CD4-positive, alpha-beta memory T cell (primary cell): Measurements from ENCODE around the gene SLC35F3. TPM values are rescaled to one million over a fixed set of nuclear protein-coding genes. Genes with fewer than 3 reads are reported as not detected.
"Not testable (repeated sequence)": the region's sequence is repeated elsewhere in the genome, so short reads cannot be mapped to it uniquely, and the experiment has no call there.

Experiments
- CTCF ChIA-PET: fragments of 350-600 bp; sonication (Branson Sonifier 250); formaldehyde crosslinking; loops from one replicate; lab custom pipeline; 2021; ENCODE audit warnings: inconsistent platforms; ENCODE audit not compliant: partially characterized antibody; lab: Charles Lee
- POLR2A ChIA-PET: fragments of 350-600 bp; sonication (Branson Sonifier 250); formaldehyde crosslinking; loops from one replicate; lab custom pipeline; 2021; ENCODE audit not compliant: partially characterized antibody; lab: Charles Lee
- DNase-seq, 5 donors: peaks; one replicate each; pipeline versions ENCODE4 v3.0.0 to v3.0.0-alpha.2; 2020 to 2022; ENCODE audit warnings: mixed read lengths in 1 of 5
- H3K27ac ChIP-seq: one replicate; pipeline ENCODE4 v1.7.0; 2013; ENCODE audit warnings: low read depth, low read length
- H3K27me3 ChIP-seq: 2 replicates; pipeline ENCODE4 v1.7.0; 2013; ENCODE audit warnings: mild to moderate bottlenecking, low read length, moderate library complexity; ENCODE audit not compliant: insufficient read depth
- H3K36me3 ChIP-seq: 2 replicates; pipeline ENCODE4 v1.7.0; 2013; ENCODE audit warnings: mild to moderate bottlenecking, low read length, moderate library complexity; ENCODE audit not compliant: insufficient read depth
- H3K4me1 ChIP-seq: 2 replicates; pipeline ENCODE4 v1.7.0; 2013; ENCODE audit warnings: mild to moderate bottlenecking, low read length, moderate library complexity; ENCODE audit not compliant: insufficient read depth
- H3K4me3 ChIP-seq, 2 donors: one replicate each; pipeline ENCODE4 v1.7.0; 2013; ENCODE audit warnings: low read length in 2 of 2, mild to moderate bottlenecking in 1 of 2
- H3K9me3 ChIP-seq, 2 donors: one replicate each; pipeline ENCODE4 v1.7.0; 2013; ENCODE audit warnings: low read length in 2 of 2, control low read depth in 1 of 2; ENCODE audit not compliant: control insufficient read depth in 1 of 2
- H3K27ac Mint-ChIP-seq, 7 donors: one replicate each; pipeline ENCODE4 v1.8.0; 2020 to 2021; ENCODE audit warnings: mixed read lengths in 7 of 7, mild to moderate bottlenecking in 6 of 7, inconsistent platforms in 3 of 7, moderate library complexity in 3 of 7
- H3K27me3 Mint-ChIP-seq, 2 donors: one replicate each; pipeline ENCODE4 v1.8.0; 2020 to 2021; ENCODE audit warnings: mixed read lengths in 2 of 2
- H3K36me3 Mint-ChIP-seq, 2 donors: one replicate each; pipeline ENCODE4 v1.8.0; 2020 to 2021; ENCODE audit warnings: mixed read lengths in 2 of 2, inconsistent platforms in 1 of 2, mild to moderate bottlenecking in 1 of 2
- H3K4me1 Mint-ChIP-seq, 4 donors: one replicate each; pipeline ENCODE4 v1.8.0; 2020 to 2021; ENCODE audit warnings: mixed read lengths in 4 of 4, mild to moderate bottlenecking in 1 of 4
- H3K4me3 Mint-ChIP-seq, 8 donors: one replicate each; pipeline ENCODE4 v1.8.0; 2020 to 2021; ENCODE audit warnings: mixed read lengths in 8 of 8, mild to moderate bottlenecking in 7 of 8, moderate library complexity in 6 of 8, inconsistent platforms in 3 of 8
- H3K9me3 Mint-ChIP-seq, 8 donors: one replicate each; pipeline ENCODE4 v1.8.0; 2020 to 2021; ENCODE audit warnings: mixed read lengths in 8 of 8, mild to moderate bottlenecking in 5 of 8, inconsistent platforms in 3 of 8, moderate library complexity in 1 of 8
- intact Hi-C: fragments of 100-400 bp; cut with micrococcal nuclease; formaldehyde crosslinking; loops from one replicate; pipeline ENCODE4 v1.15.1; 2023
- polyA plus RNA-seq, 2 donors: library from polyadenylated mRNA; unstranded; fragments of 300-500 nt; fragmentation: Illumina TruSeq; gene quantifications; one replicate each; pipeline ENCODE4 v1.2.3, GENCODE V29; 2021
- total RNA-seq, 2 experiments: library from RNA; stranded (reverse); gene quantifications; one replicate each; pipeline ENCODE4 v1.2.3, GENCODE V29; 2021

The SLC35F3 gene
- total and polyA plus RNA-seq, 4 experiments from 2014 or later: 0.12 to 0.84 TPM; not detected in 2

DNA sequence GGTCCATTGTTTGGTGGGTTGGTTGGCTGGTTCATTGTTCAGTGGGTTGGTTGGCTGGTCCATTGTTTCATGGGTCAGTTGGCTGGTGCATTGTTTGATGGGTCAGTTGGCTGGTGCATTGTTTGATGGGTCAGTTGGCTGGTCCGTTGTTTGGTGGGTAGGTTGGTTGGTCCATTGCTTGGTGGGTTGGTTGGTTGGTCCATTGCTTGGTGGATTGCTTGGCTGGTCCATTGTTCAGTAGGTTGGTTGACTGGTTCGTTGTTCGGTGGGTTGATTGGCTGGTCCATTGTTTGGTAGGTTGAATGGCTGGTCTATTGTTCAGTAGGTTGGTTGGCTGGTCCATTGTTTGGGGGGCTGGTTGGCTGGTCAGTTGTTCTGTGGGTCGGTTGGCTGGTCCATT is 343.3 kb downstream of the SLC35F3 start:
- DNase-seq, H3K4me1 ChIP-seq, H3K4me3 Mint-ChIP-seq, CTCF ChIA-PET, H3K36me3 Mint-ChIP-seq, H3K4me3 ChIP-seq, H3K27ac ChIP-seq, intact Hi-C loops, H3K9me3 ChIP-seq, H3K27me3 ChIP-seq, H3K36me3 ChIP-seq, POLR2A ChIA-PET, H3K27ac Mint-ChIP-seq: not testable (repeated sequence)
- Mint-ChIP-seq H3K9me3 (peaks cover 0 to 13% (median 11%) of the 10 kb centered on the region in 8 donors), H3K27me3 (peaks cover 0 to 13% of the 10 kb centered on the region in 2 donors), H3K4me1 (peaks cover 0 to 10% (median under 1%) of the 10 kb centered on the region in 4 donors)

DNA sequence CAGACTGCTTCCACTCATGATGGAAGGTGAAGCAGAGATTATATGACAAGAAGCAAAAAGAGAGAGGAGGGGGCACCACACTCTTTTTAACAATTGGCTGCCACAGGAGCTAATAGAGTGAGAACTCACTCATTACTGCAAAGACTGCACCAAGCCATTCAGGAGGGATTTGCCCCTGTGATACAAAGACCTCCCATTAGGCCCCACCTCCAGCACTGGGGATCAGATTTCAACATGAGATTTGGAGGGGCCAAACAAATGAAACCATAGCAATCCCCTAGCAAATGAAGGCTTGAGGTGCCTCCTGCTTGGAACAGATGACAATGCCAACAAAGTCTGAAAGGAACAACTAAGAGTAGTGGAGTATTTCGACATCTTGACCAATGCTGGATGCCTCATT is 346.3 kb downstream of the SLC35F3 start:
- H3K4me3 Mint-ChIP-seq: no peak overlapping the region
- peaks cover 0 to 10% (median 0%) of the 10 kb centered on the region in 4 donors for H3K4me1 Mint-ChIP-seq
- H3K36me3 Mint-ChIP-seq: peaks cover 0 to 3% of the 10 kb centered on the region in 2 donors
- peaks cover 0 to 13% of the 10 kb centered on the region in 2 donors for H3K27me3 Mint-ChIP-seq
- H3K27ac ChIP-seq: no peak overlapping the region
- ChIA-PET CTCF (no interaction called here), POLR2A (no interaction called here)
- intact Hi-C loops: no loop called here
- no peaks in the 10 kb centered on the region for H3K4me1 ChIP-seq
- no peak for DNase-seq
- H3K9me3 Mint-ChIP-seq: peaks cover 0 to 13% (median 11%) of the 10 kb centered on the region in 8 donors
- no peak overlapping the region for H3K4me3 ChIP-seq
- H3K9me3 ChIP-seq: no peaks in the 10 kb centered on the region
- no peaks in the 10 kb centered on the region for H3K36me3 ChIP-seq
- H3K27me3 ChIP-seq: no peaks in the 10 kb centered on the region
- no peak overlapping the region for H3K27ac Mint-ChIP-seq

DNA sequence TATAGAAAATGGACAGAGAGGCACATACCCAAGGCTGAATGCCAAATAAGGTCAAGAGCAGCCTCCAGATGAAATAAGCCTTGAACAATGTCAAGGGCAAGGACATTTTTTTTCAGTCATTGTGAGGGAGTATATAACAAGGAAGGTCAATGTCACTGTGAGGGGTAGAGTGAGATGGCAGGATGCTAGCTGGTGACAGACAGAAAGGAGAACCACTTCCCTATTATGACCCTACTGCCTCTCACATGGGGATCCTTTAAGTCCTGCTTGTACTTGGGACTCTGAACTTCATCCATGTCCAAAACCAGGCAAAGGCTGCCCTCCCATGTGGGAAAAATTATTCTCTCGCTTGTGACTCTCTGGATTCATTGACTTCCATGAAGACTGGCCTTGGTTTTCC is 349.3 kb downstream of the SLC35F3 start:
- no peak overlapping the region for H3K4me3 Mint-ChIP-seq
- POLR2A ChIA-PET: no interaction called here
- no peak for DNase-seq
- H3K9me3 Mint-ChIP-seq: peaks cover 0 to 10% (median 5%) of the 10 kb centered on the region in 8 donors
- no peaks in the 10 kb centered on the region for H3K4me1 Mint-ChIP-seq
- H3K36me3 Mint-ChIP-seq: no peaks in the 10 kb centered on the region
- no peak overlapping the region for H3K4me3 ChIP-seq
- no peak overlapping the region for H3K27ac Mint-ChIP-seq
- CTCF ChIA-PET: no interaction called here
- intact Hi-C loops: no loop called here
- H3K36me3 ChIP-seq: no peaks in the 10 kb centered on the region
- no peaks in the 10 kb centered on the region for H3K27me3 ChIP-seq
- H3K27ac ChIP-seq: no peak overlapping the region
- H3K27me3 Mint-ChIP-seq: peaks cover 3 to 4% of the 10 kb centered on the region in 2 donors
- no peaks in the 10 kb centered on the region for H3K4me1 ChIP-seq
- no peaks in the 10 kb centered on the region for H3K9me3 ChIP-seq

DNA sequence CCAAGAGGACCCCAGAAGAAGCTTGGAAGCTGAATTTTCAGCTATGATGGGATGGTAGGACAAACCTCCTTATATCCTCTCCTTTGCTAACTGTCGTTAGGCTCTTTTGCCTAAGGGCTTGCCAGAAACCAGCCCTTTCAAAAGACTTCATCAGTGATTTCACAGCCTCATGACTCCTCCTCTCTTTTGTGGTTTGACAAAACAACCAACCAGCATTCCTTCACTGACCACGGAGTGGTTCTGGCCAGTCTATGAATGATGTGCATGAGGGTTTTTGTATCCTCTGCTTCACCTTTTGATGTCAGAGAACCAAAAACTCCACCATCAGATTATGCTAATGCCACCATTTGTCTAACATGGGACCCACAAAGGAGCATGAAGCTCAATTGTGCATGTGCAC is 351.9 kb downstream of the SLC35F3 start:
- Mint-ChIP-seq H3K27me3 (peaks cover 4 to 10% of the 10 kb centered on the region in 2 donors), H3K4me1 (peaks cover 0 to 9% (median 5%) of the 10 kb centered on the region in 4 donors), H3K4me3 (no peak overlapping the region), H3K36me3 (no peaks in the 10 kb centered on the region), H3K27ac (no peak overlapping the region), H3K9me3 (peaks cover 0 to 10% (median 5%) of the 10 kb centered on the region in 8 donors)
- no peak for DNase-seq
- Histone ChIP-seq H3K27me3 (no peaks in the 10 kb centered on the region), H3K36me3 (no peaks in the 10 kb centered on the region), H3K4me3 (no peak overlapping the region), H3K4me1 (peaks cover 8% of the 10 kb centered on the region), H3K9me3 (no peaks in the 10 kb centered on the region), H3K27ac (no peak overlapping the region)
- ChIA-PET CTCF (no interaction called here), POLR2A (no interaction called here)
- intact Hi-C loops: no loop called here

DNA sequence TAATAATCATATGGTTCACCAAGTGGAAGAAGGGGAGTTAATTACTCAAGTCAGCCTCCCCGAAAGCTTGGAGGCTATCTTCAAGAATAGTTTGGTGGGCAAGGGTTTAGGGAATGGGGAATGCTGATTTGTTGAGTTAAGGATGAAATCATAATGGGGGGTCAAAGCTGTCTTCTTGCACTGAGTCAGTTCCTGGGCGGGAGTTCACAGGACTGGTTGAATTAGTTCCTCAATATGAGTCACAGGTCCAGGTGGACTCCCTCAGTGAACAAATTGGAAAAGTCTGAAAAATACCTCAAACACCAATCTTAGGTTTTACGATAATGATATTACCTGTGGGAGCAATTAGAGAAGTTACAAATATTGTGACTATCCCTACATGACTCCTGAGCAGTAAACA is 353.6 kb downstream of the SLC35F3 start:
- no peak overlapping the region for H3K4me3 Mint-ChIP-seq
- H3K9me3 Mint-ChIP-seq: peaks cover 0 to 10% (median 5%) of the 10 kb centered on the region in 8 donors
- H3K27ac ChIP-seq: no peak overlapping the region
- peaks cover 4 to 9% of the 10 kb centered on the region in 2 donors for H3K27me3 Mint-ChIP-seq
- H3K36me3 Mint-ChIP-seq: no peaks in the 10 kb centered on the region
- POLR2A ChIA-PET: no interaction called here
- intact Hi-C loops: no loop called here
- peaks cover 8% of the 10 kb centered on the region for H3K4me1 ChIP-seq
- H3K4me1 Mint-ChIP-seq: peaks cover 0 to 9% (median 5%) of the 10 kb centered on the region in 4 donors
- no peak overlapping the region for H3K27ac Mint-ChIP-seq
- CTCF ChIA-PET: interaction anchor here (1.2 kb wide), 1 partner anchor 52 kb away, joined by 3 read pairs; no protein-coding TSS in a partner anchor
- DNase-seq: no peak
- H3K4me3 ChIP-seq: no peak overlapping the region
- H3K27me3 ChIP-seq: no peaks in the 10 kb centered on the region
- H3K36me3 ChIP-seq: no peaks in the 10 kb centered on the region
- H3K9me3 ChIP-seq: no peaks in the 10 kb centered on the region

DNA sequence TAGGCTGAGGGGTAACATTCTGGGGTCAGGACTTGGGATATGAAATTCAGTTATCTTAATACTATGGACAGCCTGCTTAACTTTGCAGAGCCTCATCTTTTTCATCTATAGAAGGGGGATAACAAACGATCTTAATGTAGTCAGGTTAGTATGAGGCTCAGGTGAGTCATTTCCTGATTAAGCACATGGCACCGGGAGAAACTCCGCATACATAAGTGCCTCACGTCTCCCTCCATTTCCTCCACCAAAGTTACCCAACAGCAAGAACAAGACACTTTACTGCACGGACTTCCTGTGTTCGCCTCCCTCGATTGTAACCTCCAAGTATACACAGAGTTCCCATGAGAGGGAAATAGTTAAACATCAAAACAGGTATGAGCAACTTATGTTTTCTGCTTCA is 356.1 kb downstream of the SLC35F3 start:
- Mint-ChIP-seq H3K27ac (no peak overlapping the region), H3K36me3 (no peaks in the 10 kb centered on the region), H3K4me3 (peak overlapping the region in 2 of 8 donors; percentile 3 to 6), H3K4me1 (peaks cover 0 to 9% (median 5%) of the 10 kb centered on the region in 4 donors), H3K27me3 (peaks cover 4 to 12% of the 10 kb centered on the region in 2 donors), H3K9me3 (peaks cover 0 to 10% (median 5%) of the 10 kb centered on the region in 8 donors)
- Histone ChIP-seq H3K9me3 (no peaks in the 10 kb centered on the region), H3K27me3 (no peaks in the 10 kb centered on the region), H3K4me1 (peaks cover 8% of the 10 kb centered on the region), H3K36me3 (no peaks in the 10 kb centered on the region), H3K4me3 (no peak overlapping the region), H3K27ac (no peak overlapping the region)
- intact Hi-C loops: no loop called here
- no peak for DNase-seq
- ChIA-PET POLR2A (no interaction called here), CTCF (no interaction called here)

DNA sequence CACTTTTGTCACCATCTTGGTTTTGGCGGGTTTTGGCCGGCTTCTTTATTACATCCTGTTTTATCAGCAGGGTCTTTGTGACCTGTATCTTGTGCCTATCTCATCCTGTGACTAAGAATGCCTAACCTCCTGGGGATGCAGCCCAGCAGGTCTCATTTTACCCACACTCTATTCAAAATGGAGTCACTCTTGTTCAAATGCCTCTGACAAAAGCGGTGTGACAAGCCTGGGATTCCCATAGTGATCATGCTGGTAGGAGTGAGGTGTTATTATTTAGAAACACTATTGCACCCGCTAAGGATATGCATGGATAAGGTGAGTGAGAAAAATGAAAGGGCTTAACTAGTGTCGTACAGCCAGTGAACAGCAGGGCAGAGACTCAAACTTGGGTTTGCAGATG is 357.1 kb downstream of the SLC35F3 start:
- Mint-ChIP-seq H3K4me1 (peaks cover 0 to 9% (median 5%) of the 10 kb centered on the region in 4 donors), H3K4me3 (no peak overlapping the region), H3K36me3 (no peaks in the 10 kb centered on the region), H3K27me3 (peaks cover 4 to 14% of the 10 kb centered on the region in 2 donors), H3K9me3 (peaks cover 0 to 10% (median 5%) of the 10 kb centered on the region in 8 donors), H3K27ac (no peak overlapping the region)
- intact Hi-C loops: no loop called here
- Histone ChIP-seq H3K4me3 (no peak overlapping the region), H3K27me3 (no peaks in the 10 kb centered on the region), H3K4me1 (peaks cover 8% of the 10 kb centered on the region), H3K36me3 (no peaks in the 10 kb centered on the region), H3K9me3 (no peaks in the 10 kb centered on the region), H3K27ac (no peak overlapping the region)
- CTCF ChIA-PET: no interaction called here
- POLR2A ChIA-PET: no interaction called here
- no peak for DNase-seq
